C4-2B (cell line): ENCODE data around the gene TRIM71.
"Not testable (repeated sequence)": the region's sequence is repeated elsewhere in the genome, so short reads cannot be mapped to it uniquely, and the experiment has no call there.

Experiments used
- H3K27ac ChIP-seq: fragments of 450-650 bp; 2 replicates; pipeline ENCODE4 v1.5.1; 2017
- ZFX ChIP-seq: fragments of 450-650 bp; IDR thresholded peaks from 2 replicates; pipeline ENCODE4 v1.6.1; 2017
- TF ChIP-seq, protein P1 (sequence below): fragments of 450-650 bp; conservative IDR thresholded peaks from 2 replicates; pipeline ENCODE4 v1.5.1; 2017; ENCODE audit warnings: mild to moderate bottlenecking

Gene TRIM71

DNA sequence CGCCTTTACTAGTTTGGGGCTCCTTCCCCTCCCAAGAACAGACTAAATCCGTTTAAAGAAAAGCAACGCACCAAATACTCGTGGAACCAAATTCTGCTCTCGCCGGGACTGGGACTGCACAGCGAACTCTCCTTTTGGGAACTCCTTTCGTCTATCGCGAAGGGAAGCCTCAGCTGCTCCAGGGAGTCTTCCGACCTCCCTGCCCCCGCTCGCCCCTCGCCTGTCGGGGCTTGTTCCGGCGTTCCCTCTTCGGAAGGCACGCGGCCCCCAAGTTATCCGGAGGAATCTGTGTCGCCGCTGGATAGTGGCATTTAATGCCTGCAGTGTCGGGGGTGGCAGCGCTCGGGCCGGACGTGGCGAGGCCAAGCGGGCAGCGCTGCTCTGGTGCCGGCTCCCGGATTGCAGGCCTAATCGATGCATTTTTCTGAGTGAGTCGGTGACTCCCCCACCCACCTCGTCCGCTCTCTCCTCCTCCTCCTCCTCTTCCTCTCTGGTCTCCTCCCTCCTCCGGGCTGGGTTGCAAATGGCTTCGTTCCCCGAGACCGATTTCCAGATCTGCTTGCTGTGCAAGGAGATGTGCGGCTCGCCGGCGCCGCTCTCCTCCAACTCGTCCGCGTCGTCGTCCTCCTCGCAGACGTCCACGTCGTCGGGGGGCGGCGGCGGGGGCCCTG is at the start of gene TRIM71:
TRIM71 (plus strand) TSS at position 440 of the 671 bp plus-strand sequence; CDS start at position 524, 84 bp downstream.
- H3K27ac ChIP-seq, result no peak within 1 kb of the TSS
- TF ChIP-seq, protein P1, sequence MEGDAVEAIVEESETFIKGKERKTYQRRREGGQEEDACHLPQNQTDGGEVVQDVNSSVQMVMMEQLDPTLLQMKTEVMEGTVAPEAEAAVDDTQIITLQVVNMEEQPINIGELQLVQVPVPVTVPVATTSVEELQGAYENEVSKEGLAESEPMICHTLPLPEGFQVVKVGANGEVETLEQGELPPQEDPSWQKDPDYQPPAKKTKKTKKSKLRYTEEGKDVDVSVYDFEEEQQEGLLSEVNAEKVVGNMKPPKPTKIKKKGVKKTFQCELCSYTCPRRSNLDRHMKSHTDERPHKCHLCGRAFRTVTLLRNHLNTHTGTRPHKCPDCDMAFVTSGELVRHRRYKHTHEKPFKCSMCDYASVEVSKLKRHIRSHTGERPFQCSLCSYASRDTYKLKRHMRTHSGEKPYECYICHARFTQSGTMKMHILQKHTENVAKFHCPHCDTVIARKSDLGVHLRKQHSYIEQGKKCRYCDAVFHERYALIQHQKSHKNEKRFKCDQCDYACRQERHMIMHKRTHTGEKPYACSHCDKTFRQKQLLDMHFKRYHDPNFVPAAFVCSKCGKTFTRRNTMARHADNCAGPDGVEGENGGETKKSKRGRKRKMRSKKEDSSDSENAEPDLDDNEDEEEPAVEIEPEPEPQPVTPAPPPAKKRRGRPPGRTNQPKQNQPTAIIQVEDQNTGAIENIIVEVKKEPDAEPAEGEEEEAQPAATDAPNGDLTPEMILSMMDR, result no peak
- TF ChIP-seq ZFX, result no peak

DNA sequence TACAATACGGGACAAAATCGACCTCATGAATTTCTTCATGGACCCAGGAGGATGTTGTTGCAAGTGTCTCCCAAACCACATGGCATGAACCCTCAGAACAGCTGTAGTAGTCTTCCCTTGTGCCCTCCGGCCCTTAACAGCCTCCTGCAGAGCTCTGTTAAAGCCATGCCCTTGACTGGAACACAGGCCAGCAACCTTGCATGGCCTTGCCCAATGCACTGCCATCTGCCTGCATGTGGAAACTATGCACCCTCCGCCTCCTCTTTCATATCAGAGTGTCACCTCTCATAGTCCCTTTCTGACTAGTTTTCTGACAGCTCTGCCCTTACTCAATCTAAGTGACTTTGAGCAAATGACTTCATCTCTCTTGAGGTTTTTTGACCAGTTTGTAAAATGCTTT is 39.4 kb upstream of the TRIM71 start:
- no peak for TF ChIP-seq ZFX
- TF ChIP-seq, protein P1, result no peak
- H3K27ac ChIP-seq, result no peak overlapping the region

DNA sequence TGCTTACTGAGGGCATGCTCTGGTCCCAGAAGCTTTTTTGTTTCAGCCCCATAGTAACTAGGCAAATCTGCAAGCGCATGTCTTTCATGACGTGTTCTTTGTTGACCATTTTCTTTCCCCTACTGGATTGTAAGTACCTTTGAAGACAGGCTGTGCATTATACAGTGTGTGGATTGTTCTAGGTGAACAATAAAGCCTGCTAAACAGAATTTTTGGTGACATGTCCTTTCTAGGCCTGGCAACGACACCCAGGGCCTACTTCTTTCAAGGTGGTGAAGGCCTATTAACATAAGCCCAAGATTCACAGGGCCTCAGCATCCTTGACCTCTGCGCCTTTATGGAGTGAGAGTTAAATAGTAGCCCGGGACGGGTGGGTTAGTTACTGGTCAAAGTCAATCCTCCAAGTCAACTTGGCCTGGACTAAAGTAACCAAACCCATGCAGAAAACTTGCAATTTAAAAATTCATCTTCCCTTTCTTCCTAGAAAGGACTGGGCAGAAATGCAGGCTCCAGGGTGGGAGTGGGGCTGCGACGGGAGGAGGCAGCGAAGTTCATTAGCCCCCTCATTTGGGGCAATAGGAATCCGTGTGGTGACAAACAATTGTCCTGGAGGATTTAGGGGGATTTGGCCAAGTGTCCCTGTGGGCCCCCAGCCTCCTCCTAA is 37.6 kb upstream of the TRIM71 start:
- H3K27ac ChIP-seq, result no peak overlapping the region
- no peak for TF ChIP-seq ZFX
- TF ChIP-seq, protein P1, result no peak

DNA sequence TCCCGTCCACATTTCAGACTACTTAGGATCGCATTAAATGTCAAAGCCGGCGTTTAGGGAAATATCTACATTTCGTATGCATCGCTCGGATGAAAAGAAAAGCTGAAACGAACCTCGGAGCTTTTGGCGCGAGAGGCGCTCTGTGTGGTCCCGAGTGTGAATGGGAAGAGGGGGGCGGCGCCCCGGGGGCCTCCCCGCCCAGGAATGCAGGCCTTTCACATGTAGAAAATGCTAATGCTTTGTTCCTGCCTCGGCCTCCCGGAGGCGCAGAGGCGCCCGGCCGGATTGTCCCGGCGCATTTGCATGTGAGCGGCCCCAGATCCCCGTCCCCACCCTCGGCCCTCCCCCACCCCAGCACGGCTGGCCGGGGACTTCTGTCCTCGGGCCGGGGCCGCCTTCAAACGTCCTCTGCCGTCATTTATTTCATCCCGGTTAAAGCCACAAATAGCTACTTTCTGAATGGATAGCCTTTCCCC is 37.0 kb upstream of the TRIM71 start:
- TF ChIP-seq ZFX, result no peak
- TF ChIP-seq, protein P1, result no peak
- peak overlapping the region; percentile 44 for H3K27ac ChIP-seq

DNA sequence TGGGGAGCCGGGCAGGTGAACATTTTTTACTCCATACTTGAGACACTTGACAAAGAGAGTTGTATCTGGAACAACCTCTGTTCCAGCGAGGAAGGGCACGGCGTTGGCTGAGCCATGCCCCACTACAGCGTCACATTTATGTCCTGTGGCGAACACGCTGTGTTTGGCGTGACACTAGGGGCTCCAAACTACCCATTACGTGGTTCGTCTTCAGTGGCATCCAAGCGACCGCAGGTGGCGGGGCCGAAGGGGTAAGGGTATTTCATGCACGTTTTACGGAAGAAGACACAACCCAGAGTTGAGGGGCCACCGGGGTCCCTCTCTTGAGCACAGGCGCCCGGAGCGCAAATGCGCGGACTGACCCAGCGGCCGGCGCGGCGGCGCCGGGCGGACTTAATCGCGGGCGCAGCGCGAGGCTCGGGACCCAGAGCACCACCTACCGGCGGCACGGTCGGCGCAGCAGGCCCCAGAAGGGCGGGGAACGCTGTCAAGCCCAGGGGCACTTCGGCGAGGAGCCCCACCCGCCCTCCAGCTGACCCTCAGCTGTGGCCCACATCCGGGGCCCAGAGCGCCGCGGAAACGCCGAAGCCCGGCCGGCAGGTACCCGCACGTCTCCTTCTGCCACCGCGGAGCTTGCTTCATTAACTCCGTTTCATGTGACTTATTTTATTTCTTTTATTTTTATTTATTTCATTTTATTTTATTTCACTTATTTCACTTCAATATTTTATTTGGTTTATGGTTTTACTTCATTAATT is 36.4 kb upstream of the TRIM71 start:
- TF ChIP-seq ZFX, result no peak
- TF ChIP-seq, protein P1, result peak; percentile 94
- H3K27ac ChIP-seq, result peak overlapping the region; percentile 44

DNA sequence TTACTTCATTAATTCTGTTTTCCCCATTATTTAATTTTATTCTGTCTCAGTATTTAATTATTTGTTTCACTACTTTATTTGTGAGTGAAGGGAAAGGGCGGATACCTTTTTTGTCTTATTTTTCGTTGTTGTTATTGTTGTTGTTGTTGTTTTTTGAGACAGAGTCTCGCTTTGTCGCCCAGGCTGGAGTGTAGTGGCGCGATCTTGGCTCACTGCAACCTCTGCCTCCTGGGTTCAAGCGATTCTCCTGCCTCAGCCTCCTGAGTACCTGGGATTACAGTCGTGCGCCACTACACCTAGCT is 35.9 kb upstream of the TRIM71 start:
- not testable (repeated sequence) for H3K27ac ChIP-seq

DNA sequence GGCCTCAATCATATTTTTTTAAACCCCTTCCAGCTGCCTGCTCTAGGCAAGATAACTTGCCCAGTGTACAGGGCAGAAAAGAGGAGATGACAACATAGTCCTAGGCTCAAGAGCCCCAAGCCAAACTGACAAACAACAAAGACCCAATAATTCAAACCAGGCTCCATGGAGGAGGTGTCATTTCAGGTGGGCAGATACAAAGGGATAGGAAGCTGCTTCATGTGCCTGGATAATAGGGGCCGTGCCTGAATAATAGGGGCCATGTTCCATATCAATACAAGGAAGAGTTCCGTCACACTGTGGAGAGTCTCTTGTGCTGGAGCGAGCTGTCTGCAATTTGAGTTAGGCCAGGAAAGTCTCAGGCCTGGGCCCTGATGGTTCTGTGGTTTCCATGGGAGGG is 35.4 kb upstream of the TRIM71 start:
- TF ChIP-seq, protein P1, result no peak

More for the DNA sequence above, 35.4 kb upstream of the TRIM71 start:
- H3K27ac ChIP-seq, result no peak overlapping the region
